Activated T-cell treated with anti-CD3 and anti-CD28 coated beads, Interleukin-2, amount 50 U/mL, for 1 hour (primary cell): Measurements from ENCODE around the gene TMEM25.
"Not testable (repeated sequence)": the region's sequence is repeated elsewhere in the genome, so short reads cannot be mapped to it uniquely, and the experiment has no call there.

Experiments
- DNase-seq: peaks from one replicate; pipeline ENCODE4 v3.0.0-alpha.2; 2020

Gene TMEM25

GRCh38 chr11:118532852-118533768, 2.1 kb downstream of the TMEM25 start:
- DNase-seq, result no peak

DNA sequence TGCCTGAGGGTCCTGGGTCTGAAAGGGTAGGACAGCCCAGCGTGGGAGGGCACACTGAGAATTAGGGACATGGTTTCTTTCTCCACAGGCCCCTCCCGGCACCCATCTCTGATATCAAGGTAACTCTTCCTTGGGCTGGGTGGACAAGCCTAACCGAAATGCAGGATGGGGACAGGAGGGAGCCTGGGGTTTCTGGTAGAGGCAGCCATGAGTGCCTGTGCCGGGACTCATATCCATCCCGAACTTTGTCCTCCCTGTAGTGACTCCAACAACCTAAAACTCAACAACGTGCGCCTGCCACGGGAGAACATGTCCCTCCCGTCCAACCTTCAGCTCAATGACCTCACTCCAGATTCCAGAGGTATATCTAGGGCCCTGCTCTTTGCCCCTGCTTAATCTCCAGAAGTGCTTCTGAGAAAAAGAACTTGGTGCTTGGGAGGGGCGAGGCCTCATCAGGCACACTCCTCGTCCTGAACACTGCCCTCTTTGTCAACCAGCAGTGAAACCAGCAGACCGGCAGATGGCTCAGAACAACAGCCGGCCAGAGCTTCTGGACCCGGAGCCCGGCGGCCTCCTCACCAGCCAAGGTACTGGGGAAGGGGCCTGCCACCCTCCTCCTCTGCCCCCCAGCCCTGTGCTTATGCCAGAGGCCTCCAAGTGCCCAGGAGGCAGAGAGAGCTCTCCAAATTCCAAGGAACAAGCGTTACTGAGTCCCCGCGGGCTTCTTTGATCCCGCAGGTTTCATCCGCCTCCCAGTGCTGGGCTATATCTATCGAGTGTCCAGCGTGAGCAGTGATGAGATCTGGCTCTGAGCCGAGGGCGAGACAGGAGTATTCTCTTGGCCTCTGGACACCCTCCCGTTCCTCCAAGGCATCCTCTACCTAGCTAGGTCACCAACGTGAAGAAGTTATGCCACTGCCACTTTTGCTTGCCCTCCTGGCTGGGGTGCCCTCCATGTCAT, 3.1 kb downstream of the TMEM25 start:
- no peak for DNase-seq

GRCh38 chr11:118535261-118535660, 4.3 kb downstream of the TMEM25 start:
- DNase-seq, result no peak

GRCh38 chr11:118536726-118537125, 5.7 kb downstream of the TMEM25 start:
- no peak for DNase-seq

- no peak for DNase-seq
Measured at GRCh38 chr11:118537409-118537980, 6.5 kb downstream of the TMEM25 start.

GRCh38 chr11:118544010-118544646, 13.1 kb downstream of the TMEM25 start:
- DNase-seq, result no peak

GRCh38 chr11:118544647-118545010, 13.6 kb downstream of the TMEM25 start:
- DNase-seq, result no peak

GRCh38 chr11:118545533-118545932, 14.5 kb downstream of the TMEM25 start:
- DNase-seq, result no peak

DNA sequence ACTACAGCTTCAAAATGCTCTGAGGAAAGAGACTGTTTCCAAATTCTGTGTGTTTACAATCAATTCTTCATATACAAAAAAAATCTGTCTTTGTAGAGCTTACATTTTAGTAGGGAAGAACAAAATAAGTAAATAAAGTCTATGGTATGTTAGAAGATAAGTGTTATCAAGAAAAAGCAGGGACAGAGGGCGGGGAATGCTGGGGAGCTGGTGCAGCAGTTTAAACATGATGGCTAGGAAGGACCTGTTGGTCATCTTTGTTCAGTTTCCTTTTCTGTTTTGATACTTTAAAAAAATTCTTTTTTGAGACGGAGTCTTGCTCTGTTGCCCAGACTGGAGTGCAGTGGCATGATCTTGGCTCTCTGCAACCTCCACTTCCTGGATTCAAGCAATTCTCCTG, 16.1 kb downstream of the TMEM25 start:
- DNase-seq, result no peak

DNA sequence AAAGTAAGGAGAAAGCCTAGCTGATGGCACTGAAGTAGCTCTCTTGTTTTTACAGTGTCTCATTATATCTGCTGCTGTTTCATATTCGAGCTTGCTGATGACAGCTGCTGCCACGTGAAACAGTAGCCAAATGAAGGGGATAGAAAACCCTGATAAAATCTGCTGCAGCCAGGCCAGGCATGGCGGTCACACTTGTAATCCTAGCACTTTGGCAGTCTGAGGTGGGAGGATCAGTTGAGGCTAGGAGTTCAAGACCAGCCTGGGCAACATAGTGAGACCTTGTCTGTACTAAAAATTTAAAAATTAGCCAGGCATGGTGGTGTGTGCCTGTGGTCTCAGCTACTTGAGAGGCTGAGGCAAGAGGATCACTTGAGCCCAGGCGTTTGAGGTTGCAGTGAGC, 21.3 kb downstream of the TMEM25 start:
- no peak for DNase-seq

DNA sequence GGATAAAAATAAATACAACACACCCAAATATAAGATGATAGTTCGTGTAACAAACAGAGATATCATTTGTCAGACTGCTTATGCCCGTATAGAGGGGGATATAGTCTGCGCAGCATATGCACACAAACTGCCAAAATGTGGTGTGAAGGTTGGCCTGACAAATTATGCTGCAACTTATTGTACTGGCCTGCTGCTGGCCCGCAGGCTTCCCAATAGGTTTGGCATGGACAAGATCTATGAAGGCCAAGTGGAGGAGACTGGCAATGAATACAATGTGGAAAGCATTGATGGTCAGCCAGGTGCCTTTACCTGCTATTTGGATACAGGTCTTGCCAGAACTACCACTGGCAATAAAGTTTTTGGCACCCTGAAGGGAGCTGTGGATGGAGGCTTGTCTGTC, 29.8 kb downstream of the TMEM25 start:
- DNase-seq, result no peak

GRCh38 chr11:118565051-118565450, 34.1 kb downstream of the TMEM25 start:
- DNase-seq, result no peak

- DNase-seq, result no peak
Measured at GRCh38 chr11:118569670-118570069, 38.7 kb downstream of the TMEM25 start.

DNA sequence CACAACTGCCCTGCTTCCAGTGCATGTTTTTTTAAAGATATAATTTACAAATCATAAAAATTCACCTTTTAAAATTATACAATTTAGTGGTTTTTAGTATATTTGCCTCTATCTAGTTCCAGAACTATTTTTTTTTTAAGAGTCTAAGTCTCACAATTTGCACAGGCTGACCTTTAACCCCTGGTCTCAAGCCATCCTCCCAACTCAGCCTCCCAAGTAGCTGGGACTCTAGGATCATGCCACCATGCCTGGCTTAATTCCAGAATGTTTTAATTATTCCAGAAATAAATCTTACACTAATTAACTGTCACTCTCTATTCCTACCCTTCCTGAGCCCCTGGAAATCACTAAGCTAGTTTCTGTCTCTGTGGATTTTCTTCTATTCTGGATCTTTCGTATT, 39.8 kb downstream of the TMEM25 start:
- DNase-seq, result no peak

DNA sequence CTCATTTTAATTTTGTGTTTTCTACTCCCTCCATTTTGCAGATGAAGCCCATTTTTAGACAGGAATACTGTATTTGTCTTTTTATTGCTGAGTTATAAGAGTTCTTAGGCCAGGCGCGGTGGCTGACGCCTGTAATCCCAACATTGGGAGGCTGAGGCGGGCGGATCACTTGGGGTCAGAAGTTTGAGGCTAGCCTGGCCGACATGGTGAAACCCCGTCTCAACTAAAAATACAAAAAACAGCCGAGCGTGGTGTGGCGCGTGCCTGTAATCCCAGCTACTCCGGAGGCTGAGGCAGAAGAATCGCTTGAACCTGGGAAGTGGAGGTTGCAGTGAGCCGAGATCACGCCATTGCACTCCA, 40.7 kb downstream of the TMEM25 start:
- not testable (repeated sequence) for DNase-seq

GRCh38 chr11:118572061-118572980, 41.3 kb downstream of the TMEM25 start, which contains the start of gene ARCN1:
ARCN1 (plus strand) TSS chr11:118572409; CDS start chr11:118572548, 139 bp downstream.
- DNase-seq, result peak; percentile 80

GRCh38 chr11:118572981-118573550, 42.1 kb downstream of the TMEM25 start:
- DNase-seq, result peak; percentile 30

- DNase-seq, result no peak
Measured at GRCh38 chr11:118574636-118575035, 43.6 kb downstream of the TMEM25 start.

DNA sequence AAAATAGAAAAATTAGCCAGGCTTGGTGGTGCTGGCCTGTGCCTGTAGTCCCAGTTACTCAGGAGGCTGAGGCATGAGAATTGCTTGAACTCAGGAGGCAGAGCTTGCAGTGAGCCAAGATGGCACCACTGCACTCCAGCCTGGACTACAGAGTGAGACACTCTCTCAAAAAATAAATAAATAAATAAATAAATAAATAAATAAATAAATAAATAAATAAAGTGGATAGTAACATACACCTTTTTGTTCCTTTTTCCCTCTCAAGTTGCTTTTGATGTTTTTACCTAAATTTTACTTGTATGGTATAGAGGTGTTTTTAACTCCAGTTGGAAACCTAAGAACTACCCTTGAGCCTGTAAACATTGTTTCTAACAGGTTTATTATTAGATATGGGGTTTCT, 47.0 kb downstream of the TMEM25 start:
- DNase-seq, result not testable (repeated sequence)

GRCh38 chr11:118581057-118581456, 50.1 kb downstream of the TMEM25 start:
- no peak for DNase-seq
